ENCODE results near the gene CLTCL1. TPM values are rescaled to one million over a fixed set of nuclear protein-coding genes. Genes with fewer than 3 reads are reported as not detected.

The CLTCL1 gene
- total and polyA plus RNA-seq, 2 donors (not counting 1 experiment from before 2014, with no cell fraction given) = 1.0 to 5.5 TPM

DNA sequence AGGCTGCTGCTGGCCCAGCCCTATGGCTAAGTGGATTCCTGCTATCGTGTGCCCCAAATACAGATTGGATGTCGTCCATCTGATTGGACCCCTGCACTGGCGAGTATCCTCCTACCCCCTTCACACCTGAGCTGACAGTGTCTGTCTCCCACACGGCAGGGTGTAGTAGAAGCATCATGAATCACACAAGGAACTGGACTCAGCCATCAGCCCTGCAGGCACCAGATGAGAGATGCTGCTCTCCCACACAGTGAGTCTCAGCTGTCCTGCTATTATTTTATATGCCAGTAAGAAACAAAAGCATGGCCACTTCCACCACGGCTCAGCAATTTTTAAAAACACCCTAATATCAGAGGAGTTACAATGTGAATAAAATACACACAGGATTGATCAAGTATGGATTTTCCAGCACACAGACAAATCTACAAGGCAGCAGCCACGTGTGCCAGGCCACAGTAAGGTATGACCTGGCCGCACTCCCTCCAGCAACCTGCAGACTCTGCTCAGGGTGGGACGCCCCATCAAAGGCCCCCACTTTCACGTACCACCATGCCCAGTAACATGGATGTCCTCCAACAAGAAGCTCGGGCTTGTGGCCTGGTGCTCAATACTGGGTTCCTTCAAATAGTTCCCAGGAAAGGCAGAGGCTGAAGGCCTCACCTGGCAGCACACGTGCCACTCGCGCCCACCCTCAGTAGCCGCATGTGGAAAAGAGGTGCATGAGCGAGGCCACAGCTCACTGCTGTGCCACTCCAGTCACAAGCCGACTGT is 96.6 kb downstream of the CLTCL1 start:
- Histone ChIP-seq H3K9me3 (ENCODE audit: control extremely low read depth in 1 of 3, control insufficient read depth in 2 of 3, insufficient read depth in 1 of 3, low read length in 2 of 3) (peaks cover 0 to 5% (median 0%) of the 10 kb centered on the region in 3 donors), H3K36me3 (replicated peaks in 1 of 2; ENCODE audit: control extremely low read depth in 1 of 2, control insufficient read depth in 1 of 2, extremely low read depth in 1 of 2, insufficient read depth in 2 of 2, low read length in 1 of 2) (no peaks in the 10 kb centered on the region), H2AFZ (ENCODE audit: insufficient read depth, low read depth, low read length, poor library complexity, severe bottlenecking) (peak overlapping the region; percentile 27), H4K20me1 (ENCODE audit: control insufficient read depth, insufficient read depth, low read length, poor library complexity, severe bottlenecking) (no peaks in the 10 kb centered on the region), H3K79me2 (ENCODE audit: control insufficient read depth, insufficient read depth, low read length) (no peaks in the 10 kb centered on the region), H3K9ac (ENCODE audit: low read length) (no peak overlapping the region), H3K27me3 (replicated peaks in 1 of 4; ENCODE audit: control extremely low read depth in 1 of 4, control insufficient read depth in 3 of 4, insufficient read depth in 4 of 4, low read length in 3 of 4) (no peaks in the 10 kb centered on the region), H3K4me3 (ENCODE audit: control extremely low read depth in 1 of 5, extremely low read depth in 1 of 5, insufficient read depth in 1 of 5, low read depth in 2 of 5, low read length in 4 of 5) (no peak overlapping the region), H3K4me2 (replicated peaks; ENCODE audit: low read depth, low read length, poor library complexity, severe bottlenecking) (no peak overlapping the region), H3K27ac (ENCODE audit: low read length in 2 of 2) (no peak overlapping the region), H3K4me1 (ENCODE audit: control insufficient read depth in 2 of 2, insufficient read depth in 2 of 2, low read length in 2 of 2) (peaks cover 5% of the 10 kb centered on the region in 2 donors)
- Mint-ChIP-seq H3K27me3 (no peaks in the 10 kb centered on the region), H3K4me3 (no peak overlapping the region), H3K27ac (no peak overlapping the region), H3K9me3 (ENCODE audit: insufficient read depth) (no peaks in the 10 kb centered on the region), H3K4me1 (peaks cover 16% of the 10 kb centered on the region)
- POLR2A ChIA-PET = no interaction called here
- 95% methylated on average over 15 of the region's 16 CpGs for WGBS (ENCODE audit: insufficient coverage)
- TF ChIP-seq EZH2 (IDR thresholded peaks at IDR 0.05; ENCODE audit: borderline replicate concordance, insufficient read depth, low read depth, low read length, poor library complexity, severe bottlenecking) = no peak
- TF ChIP-seq, protein P1, sequence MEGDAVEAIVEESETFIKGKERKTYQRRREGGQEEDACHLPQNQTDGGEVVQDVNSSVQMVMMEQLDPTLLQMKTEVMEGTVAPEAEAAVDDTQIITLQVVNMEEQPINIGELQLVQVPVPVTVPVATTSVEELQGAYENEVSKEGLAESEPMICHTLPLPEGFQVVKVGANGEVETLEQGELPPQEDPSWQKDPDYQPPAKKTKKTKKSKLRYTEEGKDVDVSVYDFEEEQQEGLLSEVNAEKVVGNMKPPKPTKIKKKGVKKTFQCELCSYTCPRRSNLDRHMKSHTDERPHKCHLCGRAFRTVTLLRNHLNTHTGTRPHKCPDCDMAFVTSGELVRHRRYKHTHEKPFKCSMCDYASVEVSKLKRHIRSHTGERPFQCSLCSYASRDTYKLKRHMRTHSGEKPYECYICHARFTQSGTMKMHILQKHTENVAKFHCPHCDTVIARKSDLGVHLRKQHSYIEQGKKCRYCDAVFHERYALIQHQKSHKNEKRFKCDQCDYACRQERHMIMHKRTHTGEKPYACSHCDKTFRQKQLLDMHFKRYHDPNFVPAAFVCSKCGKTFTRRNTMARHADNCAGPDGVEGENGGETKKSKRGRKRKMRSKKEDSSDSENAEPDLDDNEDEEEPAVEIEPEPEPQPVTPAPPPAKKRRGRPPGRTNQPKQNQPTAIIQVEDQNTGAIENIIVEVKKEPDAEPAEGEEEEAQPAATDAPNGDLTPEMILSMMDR (IDR thresholded peaks at IDR 0.05) = no peak
- no peak for DNase-seq
- intact Hi-C loops (cut with micrococcal nuclease) = no loop called here
- CTCF ChIA-PET = interaction anchor here (1.9 kb wide), 1 partner anchor 435 kb away, joined by 5 read pairs; no protein-coding TSS in a partner anchor
- ATAC-seq (ENCODE audit: low read depth) = no peak

DNA sequence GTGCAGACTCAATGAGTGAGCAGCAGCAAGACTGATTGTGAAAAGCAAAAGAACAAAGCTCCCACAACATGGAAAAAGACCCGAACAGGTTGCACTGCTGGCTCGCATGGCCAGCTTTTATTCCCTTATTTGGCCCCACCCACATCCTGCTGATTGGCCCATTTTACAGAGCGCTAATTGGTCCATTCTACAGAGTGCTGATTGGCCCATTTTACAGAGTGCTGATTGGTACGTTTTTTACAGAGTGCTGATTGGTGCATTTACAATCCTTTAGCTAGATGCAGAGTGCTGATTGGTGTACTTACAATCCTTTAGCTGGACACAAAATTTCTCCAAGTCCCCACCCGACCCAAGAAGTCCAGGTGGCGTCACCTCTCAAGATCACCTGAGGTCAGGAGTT is 97.6 kb downstream of the CLTCL1 start:
- TF ChIP-seq, protein P1 (IDR thresholded peaks at IDR 0.05) = no peak
- TF ChIP-seq EZH2 (IDR thresholded peaks at IDR 0.05; ENCODE audit: borderline replicate concordance, insufficient read depth, low read depth, low read length, poor library complexity, severe bottlenecking) = no peak
- H3K4me2 ChIP-seq (replicated peaks; ENCODE audit: low read depth, low read length, poor library complexity, severe bottlenecking) = no peak overlapping the region
- H3K79me2 ChIP-seq (ENCODE audit: control insufficient read depth, insufficient read depth, low read length) = no peaks in the 10 kb centered on the region
- H3K9ac ChIP-seq (ENCODE audit: low read length) = no peak overlapping the region
- Mint-ChIP-seq H3K4me3 (no peak overlapping the region), H3K27me3 (peaks cover 7% of the 10 kb centered on the region), H3K27ac (no peak overlapping the region), H3K9me3 (ENCODE audit: insufficient read depth) (no peaks in the 10 kb centered on the region), H3K4me1 (peaks cover 16% of the 10 kb centered on the region)
- 92% methylated on average over 4 of the region's 6 CpGs for WGBS (ENCODE audit: insufficient coverage)
- ATAC-seq (ENCODE audit: low read depth) (no peak), DNase-seq (no peak)
- no peaks in the 10 kb centered on the region for H3K27me3 ChIP-seq (replicated peaks in 1 of 4; ENCODE audit: control extremely low read depth in 1 of 4, control insufficient read depth in 3 of 4, insufficient read depth in 4 of 4, low read length in 3 of 4)
- H3K4me1 ChIP-seq (ENCODE audit: control insufficient read depth in 2 of 2, insufficient read depth in 2 of 2, low read length in 2 of 2) = peaks cover 5% of the 10 kb centered on the region in 2 donors
- peaks cover 0 to 5% (median 0%) of the 10 kb centered on the region in 3 donors for H3K9me3 ChIP-seq (ENCODE audit: control extremely low read depth in 1 of 3, control insufficient read depth in 2 of 3, insufficient read depth in 1 of 3, low read length in 2 of 3)
- no peak overlapping the region for H3K4me3 ChIP-seq (ENCODE audit: control extremely low read depth in 1 of 5, extremely low read depth in 1 of 5, insufficient read depth in 1 of 5, low read depth in 2 of 5, low read length in 4 of 5)
- no peaks in the 10 kb centered on the region for H4K20me1 ChIP-seq (ENCODE audit: control insufficient read depth, insufficient read depth, low read length, poor library complexity, severe bottlenecking)
- intact Hi-C loops (cut with micrococcal nuclease) = no loop called here
- ChIA-PET CTCF (interaction anchor here (1.9 kb wide), 1 partner anchor 436 kb away, joined by 5 read pairs; no protein-coding TSS in a partner anchor), POLR2A (no interaction called here)
- H2AFZ ChIP-seq (ENCODE audit: insufficient read depth, low read depth, low read length, poor library complexity, severe bottlenecking) = no peak overlapping the region
- no peaks in the 10 kb centered on the region for H3K36me3 ChIP-seq (replicated peaks in 1 of 2; ENCODE audit: control extremely low read depth in 1 of 2, control insufficient read depth in 1 of 2, extremely low read depth in 1 of 2, insufficient read depth in 2 of 2, low read length in 1 of 2)
- no peak overlapping the region for H3K27ac ChIP-seq (ENCODE audit: low read length in 2 of 2)

All from B cell (primary cell).